Measurements from ENCODE around the gene PHKB.
A peak's percentile ranks its signal among the peaks of the same experiment; 100 is the strongest.
"Not testable (repeated sequence)": the region's sequence is repeated elsewhere in the genome, so short reads cannot be mapped to it uniquely, and the experiment has no call there.

The PHKB gene

DNA sequence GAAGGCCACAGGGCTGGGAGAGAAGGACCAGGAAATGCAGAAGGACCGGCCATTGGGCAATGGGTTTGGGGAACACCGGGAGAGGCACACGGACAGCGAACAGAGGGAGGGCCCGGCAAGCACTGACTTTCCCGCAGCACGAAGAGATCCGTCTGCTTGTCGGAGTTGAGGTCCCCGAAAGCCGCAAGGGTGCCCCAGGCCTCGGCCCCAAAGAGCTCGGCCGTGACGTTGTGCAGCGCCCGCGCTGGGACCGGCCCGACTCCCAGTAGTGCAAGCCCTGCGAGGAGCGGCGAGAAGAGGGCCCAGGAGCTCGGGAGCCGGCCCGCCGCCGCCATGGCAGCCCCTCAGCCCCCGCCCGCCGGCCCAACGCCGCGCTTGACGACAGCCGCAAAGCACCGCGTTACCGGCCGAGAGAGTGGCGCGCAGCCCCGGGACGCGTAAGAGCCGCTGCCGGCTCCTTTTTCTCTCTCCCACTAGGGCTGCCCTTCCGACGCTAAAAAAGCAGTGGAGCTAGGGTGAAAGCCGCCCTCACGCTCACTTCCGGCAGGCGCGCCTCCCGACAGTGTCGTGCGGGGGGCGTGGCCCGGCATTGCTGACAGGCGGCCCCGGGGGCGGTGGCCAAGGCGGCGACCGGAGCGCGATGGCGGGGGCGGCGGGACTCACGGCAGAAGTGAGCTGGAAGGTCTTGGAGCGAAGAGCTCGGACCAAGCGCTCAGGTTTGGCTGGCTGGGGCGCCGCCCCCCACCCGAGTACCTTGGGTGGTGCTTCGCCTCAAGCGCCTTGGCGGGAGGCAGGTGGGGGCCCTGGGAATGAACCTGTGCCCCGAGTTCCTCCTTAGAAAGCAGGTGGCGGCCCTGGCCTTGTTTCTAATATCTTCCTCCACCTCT lies at the start of gene PHKB, which contains the start of gene ITFG1:
Gene PHKB (plus strand): TSS at position 621 of the 887 bp plus-strand sequence. CDS start 20 bp downstream, at position 641.
Gene ITFG1 (minus strand): TSS at position 353 of the 887 bp plus-strand sequence. CDS start 18 bp downstream, at position 335.
- peak; percentile 86 for DNase-seq (ENCODE audit: low read depth in 2 of 2)

DNA sequence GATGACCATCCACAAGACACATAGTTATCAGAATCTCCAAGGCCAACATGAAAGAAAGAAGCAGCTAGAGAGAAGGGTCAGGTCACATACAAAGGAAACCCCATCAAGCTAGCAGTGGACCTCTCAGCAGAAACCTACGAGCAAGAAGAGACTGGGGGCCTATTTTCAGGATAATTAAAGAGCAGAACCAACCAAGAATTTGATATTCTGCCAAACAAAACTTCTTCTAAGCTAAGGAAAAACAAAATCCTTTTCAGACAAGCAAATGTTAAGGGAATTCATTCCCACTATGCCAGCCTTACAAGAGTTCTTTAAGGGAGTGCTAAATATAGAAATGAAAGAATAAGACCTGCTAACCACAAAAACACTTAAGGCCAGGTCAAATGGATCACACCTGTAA lies 48.1 kb upstream of the PHKB start:
- no peak for DNase-seq (ENCODE audit: low read depth in 2 of 2)

DNA sequence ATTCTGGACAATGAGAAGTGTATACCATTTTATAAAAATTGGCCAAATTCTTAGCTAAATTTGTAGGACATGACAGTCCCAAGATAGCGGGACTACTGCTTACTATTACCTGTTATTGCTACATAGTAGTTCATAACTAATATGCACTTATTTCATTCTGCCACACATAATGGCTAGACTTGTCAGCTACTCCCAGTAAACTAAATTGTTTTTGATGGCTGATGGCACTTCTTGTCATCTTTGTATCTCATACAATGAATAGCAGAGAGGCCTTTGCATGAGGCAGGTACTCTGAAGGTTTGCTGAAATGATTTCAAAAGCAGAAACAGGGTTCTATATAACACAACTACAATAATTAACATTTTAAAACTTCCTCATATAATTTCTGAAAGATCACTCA lies 44.3 kb upstream of the PHKB start:
- no peak for DNase-seq (ENCODE audit: low read depth in 2 of 2)

DNA sequence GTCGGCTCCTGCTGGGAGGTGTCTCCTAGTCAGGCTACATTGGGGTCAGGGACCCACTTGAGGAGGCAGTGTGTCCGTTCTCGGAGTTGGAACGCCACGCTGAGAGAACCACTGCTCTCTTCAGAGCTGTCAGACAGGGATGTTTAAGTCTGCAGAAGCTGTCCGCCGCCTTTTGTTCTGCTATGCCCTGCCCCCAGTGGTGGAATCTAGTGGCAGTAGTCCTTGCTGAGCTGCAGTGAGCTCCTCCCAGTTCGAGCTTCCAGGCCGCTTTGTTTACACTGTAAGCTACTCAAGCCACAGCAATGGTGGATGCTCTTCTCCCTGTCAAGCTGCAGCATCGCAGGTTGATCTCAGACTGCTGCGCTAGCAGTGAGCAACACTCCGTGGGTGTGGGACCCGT lies 36.3 kb upstream of the PHKB start:
- no peak for DNase-seq (ENCODE audit: low read depth in 2 of 2)

DNA sequence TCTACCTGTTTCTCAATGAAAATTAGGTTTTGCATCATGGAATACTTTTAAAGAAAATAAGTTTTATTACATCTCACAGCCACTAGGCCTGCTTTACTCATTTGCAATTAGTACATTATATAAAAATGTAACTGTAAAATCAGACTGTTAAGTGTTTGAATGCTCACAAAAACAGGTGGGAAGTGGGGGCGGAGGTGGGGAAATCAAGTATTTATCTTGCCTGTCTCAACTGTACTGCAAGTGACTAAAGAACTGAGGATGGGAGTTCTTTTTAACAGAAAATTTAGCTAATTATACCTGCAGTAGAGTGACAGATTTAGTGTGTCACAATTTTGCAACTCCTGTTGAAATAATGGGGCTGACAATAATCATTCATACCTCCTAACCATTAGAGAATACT lies 34.3 kb upstream of the PHKB start:
- DNase-seq (ENCODE audit: low read depth in 2 of 2): no peak

DNA sequence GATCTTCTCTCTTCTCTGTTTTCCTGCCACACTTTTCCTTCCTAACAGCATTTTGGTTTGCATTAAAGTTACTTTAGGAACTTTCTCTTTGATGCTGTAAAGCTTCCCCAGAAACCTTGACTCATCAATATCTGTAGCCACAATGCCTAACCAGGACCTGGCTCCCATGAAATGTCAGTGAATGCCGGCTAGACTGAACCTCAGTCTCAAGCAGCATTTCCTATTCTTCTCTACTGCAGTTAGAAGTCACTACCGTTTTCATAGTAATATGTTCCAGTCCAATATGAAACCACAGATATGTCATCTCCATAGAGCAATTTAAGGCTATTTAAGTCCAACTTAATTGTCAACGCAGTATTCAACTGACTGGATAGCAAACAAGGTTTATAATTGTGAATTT lies 29.2 kb upstream of the PHKB start:
- no peak for DNase-seq (ENCODE audit: low read depth in 2 of 2)

DNA sequence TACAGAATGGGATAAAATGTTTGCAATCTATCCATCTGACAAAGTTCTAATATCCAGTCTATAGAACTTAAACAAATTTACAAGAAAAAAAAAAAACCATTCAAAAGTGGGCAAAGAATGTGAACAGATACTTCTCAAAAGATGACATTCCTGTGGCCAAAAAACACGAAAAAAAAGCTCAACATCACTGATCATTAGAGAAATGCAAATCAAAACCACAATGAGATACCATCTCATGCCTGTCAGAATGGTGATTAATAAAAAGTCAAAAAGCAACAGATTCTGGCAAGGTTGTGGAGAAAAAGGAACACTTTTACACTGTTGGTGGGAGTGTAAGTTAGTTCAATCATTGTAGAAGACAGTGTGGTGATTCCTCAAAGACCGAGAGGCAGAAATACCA lies 26.9 kb upstream of the PHKB start:
- peak in 1 of 2 experiments; percentile 1 for DNase-seq (ENCODE audit: low read depth in 2 of 2)

DNA sequence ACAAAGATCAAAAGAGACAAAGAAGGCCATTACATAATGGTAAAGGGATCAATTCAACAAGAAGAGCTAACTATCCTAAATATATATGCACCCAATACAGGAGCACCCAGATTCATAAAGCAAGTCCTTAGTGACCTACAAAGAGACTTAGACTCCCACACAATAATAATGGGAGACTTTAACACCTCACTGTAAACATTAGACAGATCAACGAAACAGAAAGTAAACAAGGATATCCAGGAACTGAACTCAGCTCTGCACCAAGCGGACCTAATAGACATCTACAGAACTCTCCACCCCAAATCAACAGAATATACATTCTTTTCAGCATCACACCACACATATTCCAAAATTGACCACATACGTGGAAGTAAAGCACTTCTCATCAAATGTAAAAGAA lies 21.1 kb upstream of the PHKB start:
- not testable (repeated sequence) for DNase-seq (ENCODE audit: low read depth in 2 of 2)

DNA sequence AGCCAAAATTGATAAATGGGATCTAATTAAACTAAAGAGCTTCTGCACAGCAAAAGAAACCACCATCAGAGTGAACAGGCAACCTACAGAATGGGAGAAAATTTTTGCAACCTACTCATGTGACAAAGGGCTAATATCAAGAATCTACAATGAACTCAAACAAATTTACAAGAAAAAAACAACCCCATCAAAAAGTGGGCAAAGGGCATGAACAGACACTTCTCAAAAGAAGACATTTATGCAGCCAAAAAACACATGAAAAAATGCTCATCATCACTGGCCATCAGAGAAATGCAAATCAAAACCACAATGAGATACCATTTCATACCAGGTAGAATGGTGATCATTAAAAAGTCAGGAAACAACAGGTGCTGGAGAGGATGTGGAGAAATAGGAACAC lies 18.2 kb upstream of the PHKB start:
- not testable (repeated sequence) for DNase-seq (ENCODE audit: low read depth in 2 of 2)

DNA sequence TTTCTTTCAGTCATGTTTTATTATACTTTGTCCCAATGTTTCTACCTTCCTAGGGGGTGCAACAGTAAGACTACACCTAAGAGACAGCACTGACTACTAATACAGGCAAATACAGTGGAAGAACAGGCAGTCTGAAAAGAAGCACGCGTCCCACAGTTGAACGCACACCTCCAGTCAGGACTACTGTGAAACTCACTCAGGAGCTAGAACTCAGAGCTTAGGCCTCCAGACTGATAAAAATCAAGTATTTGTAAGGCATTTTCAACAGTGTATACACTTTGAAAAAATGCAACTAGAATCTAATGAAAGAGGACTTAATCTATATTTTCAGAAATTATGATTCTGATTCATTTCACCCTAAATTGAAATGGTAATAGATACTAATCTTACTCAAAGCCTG lies 14.7 kb upstream of the PHKB start:
- DNase-seq (ENCODE audit: low read depth in 2 of 2): no peak

DNA sequence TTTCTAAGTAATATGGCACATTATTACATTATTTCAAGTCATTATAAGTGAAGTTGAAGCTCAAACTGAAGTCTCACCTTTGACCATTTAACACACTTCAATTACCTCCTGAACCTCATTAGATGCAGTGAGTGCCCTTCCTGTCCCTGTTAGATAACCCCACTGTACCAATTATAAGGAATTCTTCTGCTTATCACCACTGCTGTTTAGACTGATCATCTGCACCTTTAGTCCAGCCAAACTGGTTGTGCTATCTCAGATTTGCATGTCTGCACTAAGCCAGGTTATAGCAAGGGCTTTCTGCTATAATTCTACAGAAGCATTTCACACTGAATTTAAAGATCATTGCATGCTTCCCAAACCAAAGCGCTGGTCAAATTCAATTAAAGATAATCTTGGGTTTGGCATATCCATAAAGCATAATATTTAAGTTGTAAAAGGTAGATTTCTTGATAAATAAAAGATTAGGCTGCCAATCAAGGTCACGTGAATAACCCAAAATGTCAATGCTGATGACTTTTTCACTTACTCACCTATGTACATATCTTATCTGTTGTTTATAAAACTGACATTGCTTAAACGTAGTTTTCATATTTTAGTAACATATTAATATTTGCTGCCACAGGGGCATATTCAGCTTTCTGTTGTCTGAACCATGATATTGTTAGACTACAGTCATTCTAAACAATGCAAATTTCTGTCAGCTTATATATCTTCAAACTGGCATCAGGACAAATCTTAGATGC lies 12.1 kb upstream of the PHKB start:
- no peak for DNase-seq (ENCODE audit: low read depth in 2 of 2)

DNA sequence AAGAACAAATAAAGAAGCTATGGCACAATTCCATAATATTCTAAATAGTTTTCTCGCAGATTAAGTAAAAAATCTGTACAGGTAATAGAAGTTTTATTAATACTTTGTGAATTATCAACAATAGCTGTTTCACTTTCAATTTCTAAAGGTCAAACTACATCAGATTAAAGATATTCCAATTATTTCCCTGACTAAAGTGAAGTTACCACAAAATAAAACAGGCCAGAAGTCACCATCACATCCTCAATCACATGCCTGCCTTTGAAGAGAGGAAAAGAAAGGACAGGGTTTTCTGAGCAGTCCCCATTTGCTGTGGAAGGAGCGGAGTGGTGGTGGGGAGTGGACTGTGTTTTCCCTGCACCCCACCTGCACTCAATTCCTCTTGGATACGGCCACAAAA lies 11.3 kb upstream of the PHKB start:
- DNase-seq (ENCODE audit: low read depth in 2 of 2): no peak

DNA sequence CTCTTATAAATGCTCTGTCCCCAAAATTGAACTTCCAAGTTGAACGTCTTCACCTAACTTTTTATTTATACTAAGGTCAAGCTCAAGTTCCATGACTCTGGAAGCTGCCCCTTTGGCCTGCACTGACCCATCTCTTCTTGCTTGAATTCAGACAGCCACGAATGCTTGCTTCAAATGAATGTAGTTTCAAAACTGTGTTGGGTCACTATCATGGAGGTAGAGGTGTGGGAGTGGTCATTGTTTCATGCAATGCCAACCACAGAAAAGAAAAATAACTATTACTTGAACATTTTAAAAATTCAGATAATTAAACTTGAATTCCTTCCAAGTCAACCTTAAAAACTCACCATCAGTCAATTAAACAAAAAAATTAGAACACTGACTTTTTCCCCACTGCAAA lies 2.8 kb upstream of the PHKB start:
- no peak for DNase-seq (ENCODE audit: low read depth in 2 of 2)

DNA sequence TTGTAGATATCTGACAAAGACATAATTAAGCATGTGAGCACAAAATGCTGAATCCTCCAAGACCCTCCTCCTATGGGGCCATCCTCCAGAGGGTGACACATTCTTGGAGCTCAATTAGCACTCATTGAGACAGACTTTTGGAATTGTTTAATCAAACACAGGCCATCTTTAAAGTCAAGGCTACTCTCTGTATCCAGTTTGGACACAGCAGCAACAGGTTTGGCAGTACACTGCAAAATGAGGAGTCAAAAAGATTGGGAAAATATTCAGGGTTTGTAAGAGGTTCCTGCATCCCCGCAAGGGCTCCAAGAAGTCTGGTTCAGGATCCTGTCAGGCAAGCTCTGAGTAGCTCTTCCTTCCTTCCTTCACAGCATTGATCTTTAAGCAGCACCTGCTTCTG lies 1.5 kb upstream of the PHKB start:
- no peak for DNase-seq (ENCODE audit: low read depth in 2 of 2)

DNA sequence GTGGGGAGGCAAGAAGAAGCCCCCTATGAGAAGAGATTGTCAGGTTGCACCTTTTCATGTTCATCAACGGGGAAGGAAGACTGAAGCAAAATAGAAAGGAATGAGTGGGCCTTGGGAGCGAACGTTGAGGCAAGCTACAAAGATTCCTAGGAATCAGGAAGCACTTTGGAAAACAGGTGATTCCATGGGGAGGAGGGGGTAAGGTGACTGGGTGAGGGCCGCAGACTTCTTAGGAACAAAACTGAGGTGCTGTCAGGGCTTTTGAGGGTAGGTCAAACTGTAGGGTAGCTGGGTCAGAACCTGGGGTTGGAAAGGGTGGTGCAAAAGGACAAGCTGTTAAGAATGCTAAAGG lies 796 bp upstream of the PHKB start:
- DNase-seq (ENCODE audit: low read depth in 2 of 2): no peak

DNA sequence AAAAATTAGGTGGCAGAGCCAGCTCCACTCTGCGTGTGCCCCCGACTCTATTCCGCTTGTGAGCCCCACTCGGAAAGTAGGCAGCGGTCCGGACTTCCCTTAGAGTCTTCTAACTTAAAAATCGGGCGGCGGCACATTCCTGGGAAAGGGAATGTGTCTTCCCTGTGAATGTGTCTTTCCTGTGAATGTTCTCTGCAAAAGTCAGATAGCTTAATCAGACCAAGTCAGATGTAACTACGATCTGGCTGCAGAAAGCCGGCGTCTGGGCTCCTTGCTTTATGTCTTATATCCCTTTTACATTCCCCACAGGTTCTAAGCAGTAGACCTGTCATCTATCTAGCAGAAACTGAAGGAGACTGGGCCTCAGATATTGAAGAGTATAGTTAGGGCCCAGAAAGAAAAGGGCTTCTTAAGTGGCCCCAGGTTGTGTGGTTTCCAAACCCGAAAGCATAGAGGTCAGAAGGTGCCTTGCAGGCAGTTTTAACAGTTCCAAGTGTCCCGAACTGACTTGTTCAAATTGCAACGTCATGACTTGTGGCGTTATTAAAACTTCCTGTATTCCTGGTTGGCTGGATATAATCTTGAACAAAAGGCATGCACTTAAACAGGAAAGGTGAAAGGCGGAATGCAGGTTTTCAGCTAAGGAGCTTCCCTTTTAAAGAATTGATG lies 601 bp downstream of the PHKB start:
- DNase-seq (ENCODE audit: low read depth in 2 of 2): no peak

DNA sequence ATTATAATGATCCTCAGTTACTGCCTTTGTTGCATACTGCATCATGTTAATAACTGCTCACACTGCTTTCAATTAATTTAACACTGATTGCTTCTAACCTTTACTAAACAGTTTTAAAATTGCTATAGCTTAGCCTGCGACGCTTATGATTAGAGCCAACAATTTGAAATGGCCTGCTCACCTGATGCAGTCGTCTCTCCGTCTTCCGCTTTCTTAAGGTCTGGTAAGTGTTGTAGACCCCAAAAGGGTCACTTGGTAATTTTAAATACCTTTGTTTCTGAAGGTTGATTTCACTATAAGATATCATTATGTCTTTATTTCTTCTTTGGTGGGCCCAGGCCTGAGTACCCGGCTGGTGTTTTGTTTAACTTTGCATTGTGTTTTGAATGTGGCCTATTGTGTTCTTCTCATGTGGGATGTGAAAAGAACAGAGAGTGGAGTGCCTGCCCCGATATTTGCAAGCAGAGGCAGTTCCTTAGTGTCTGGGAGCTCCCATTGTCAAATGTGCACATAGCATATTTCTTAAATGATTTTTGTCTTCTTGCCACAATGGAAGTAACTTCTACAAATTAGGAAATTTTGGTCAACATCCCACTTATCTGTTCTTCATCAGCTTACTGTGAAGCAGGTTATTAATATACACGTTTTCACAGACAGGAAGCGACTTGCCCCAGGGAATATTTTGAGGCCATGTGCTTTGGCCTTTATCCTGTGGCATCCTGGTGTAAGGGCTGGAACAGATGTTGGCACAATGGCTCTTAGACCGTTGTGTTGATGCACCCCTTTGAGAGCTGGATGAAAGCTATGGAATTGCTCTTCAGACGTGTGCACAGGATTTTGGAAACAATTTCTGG lies 2.9 kb downstream of the PHKB start:
- no peak for DNase-seq (ENCODE audit: low read depth in 2 of 2)

DNA sequence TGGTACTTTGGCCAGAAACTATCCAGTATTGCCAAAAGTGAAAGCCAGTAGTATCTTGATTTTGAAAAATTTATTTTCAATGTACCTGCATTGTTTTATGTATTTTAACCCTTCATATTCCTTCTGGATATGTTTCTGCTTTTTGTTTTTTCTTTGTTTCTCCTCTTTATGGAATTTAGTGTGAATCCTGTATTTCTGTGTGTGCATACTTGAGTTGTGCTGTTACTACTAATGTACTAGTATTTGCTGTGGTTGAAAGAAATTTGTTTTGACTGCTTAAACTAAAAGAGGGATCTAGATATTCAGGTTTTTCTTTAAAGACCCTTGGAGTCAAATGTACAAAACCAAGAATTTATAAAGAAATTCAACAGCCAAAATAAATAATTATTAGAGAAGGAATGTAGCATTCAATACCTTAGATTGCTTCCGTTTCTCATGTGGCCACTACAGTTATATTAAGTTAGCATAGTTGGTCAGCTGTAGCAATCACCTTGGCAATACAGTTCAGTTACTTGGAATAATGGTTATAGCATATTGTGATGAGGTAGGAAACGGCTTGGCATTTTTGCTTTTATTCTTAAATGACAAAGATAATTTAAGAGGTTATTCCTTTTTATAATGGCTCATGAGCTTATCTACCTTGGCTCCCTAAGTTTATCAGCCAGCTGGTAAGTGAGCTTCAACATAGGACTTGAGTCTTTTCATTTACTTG lies 4.9 kb downstream of the PHKB start:
- no peak for DNase-seq (ENCODE audit: low read depth in 2 of 2)

DNA sequence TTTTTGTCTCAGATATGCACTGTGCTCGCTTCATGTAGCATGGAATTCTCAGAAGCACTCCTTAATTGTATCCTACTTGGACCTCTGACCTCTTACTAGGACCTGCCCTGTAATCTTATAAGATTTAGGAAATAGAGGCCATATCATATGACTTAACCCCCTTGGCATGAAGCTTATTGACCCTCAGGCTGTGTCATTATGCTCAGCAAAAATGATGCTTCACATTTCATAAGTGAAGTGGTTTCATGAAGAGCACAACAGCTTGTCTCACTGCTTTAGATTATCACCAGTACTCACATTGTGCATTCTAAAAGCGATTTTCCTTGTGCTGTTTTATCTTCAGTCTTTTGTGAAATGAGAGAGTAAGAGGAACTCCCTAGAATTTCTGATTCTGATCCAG lies 6.4 kb downstream of the PHKB start:
- DNase-seq (ENCODE audit: low read depth in 2 of 2): no peak

DNA sequence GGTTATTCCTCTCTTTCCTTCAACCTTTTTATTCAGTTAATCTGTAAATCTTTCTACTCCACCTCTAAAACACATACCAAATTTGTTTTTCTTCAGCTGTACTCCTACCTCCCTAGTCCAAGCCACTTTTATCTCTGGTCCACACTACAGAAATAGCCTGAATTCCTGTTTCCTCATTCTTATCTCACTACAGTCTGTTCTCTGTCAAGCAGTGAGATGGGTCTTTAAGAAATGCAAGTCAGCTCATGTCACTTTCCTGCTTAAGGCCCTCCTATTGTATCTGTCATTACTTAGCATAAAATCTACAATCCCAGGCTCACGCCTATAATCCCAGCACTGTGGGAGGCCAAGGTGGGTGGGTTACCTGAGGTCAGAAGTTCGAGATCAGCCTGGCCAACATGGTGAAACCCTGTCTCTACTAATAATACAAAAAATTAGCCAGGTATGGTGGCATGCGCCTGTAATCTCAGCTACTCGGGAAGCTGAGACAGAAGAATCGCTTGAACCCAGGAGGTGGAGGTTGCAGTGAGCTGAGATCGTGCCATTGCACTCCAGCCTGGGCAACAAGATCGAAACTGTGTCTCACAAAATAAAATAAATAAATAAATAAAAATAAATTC lies 7.0 kb downstream of the PHKB start:
- DNase-seq (ENCODE audit: low read depth in 2 of 2): not testable (repeated sequence)
